ENCODE measurements around the gene PLEKHG4.
A peak's percentile ranks its signal among the peaks of the same experiment; 100 is the strongest.

Gene PLEKHG4, protein sequence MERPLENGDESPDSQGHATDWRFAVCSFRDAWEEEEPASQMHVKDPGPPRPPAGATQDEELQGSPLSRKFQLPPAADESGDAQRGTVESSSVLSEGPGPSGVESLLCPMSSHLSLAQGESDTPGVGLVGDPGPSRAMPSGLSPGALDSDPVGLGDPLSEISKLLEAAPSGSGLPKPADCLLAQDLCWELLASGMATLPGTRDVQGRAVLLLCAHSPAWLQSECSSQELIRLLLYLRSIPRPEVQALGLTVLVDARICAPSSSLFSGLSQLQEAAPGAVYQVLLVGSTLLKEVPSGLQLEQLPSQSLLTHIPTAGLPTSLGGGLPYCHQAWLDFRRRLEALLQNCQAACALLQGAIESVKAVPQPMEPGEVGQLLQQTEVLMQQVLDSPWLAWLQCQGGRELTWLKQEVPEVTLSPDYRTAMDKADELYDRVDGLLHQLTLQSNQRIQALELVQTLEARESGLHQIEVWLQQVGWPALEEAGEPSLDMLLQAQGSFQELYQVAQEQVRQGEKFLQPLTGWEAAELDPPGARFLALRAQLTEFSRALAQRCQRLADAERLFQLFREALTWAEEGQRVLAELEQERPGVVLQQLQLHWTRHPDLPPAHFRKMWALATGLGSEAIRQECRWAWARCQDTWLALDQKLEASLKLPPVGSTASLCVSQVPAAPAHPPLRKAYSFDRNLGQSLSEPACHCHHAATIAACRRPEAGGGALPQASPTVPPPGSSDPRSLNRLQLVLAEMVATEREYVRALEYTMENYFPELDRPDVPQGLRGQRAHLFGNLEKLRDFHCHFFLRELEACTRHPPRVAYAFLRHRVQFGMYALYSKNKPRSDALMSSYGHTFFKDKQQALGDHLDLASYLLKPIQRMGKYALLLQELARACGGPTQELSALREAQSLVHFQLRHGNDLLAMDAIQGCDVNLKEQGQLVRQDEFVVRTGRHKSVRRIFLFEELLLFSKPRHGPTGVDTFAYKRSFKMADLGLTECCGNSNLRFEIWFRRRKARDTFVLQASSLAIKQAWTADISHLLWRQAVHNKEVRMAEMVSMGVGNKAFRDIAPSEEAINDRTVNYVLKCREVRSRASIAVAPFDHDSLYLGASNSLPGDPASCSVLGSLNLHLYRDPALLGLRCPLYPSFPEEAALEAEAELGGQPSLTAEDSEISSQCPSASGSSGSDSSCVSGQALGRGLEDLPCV

DNA sequence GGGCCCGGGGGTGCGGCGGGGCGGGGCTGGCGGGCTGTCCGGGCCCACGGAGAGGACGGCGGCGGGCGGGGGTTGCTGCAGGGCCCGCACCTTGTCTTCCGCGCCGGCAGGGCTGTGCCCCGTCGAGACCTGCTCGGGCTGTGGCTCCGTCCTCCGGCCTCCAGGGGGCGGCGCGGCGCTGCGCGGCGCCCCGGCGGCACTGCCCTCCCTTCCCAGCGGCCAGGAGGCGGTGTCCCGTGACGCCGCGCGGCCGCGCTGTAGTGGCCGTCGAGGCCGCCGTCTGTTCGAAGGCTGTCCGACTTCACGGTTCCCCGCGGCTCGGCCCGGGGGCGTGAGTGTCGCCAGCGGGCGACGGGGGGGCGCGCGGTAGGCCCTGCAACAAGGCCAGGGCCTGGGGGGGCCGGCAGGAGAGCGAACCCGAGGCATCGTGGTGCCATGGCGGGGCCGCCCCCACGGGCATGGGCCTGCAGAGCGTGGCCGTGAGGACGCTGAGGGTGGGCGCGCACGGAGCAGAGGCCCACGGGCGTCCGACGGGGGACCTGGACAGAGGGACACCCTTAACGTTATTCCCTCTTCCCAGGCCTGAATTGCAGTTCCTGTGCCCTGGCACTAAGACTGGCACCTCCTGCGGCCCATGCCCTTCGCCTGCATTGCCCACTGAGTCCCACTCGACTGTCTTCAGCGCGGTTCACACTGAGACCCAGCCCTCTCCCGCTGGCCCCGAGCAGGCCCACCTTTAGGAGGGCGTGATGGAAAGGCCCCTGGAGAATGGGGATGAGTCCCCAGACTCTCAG lies at the start of gene PLEKHG4:
PLEKHG4 (plus strand) TSS at position 237 of the 794 bp plus-strand sequence; CDS start at position 750, 513 bp downstream.
- peak in 21 of 58 donors; percentile 6 to 41 (median 17) for DNase-seq

DNA sequence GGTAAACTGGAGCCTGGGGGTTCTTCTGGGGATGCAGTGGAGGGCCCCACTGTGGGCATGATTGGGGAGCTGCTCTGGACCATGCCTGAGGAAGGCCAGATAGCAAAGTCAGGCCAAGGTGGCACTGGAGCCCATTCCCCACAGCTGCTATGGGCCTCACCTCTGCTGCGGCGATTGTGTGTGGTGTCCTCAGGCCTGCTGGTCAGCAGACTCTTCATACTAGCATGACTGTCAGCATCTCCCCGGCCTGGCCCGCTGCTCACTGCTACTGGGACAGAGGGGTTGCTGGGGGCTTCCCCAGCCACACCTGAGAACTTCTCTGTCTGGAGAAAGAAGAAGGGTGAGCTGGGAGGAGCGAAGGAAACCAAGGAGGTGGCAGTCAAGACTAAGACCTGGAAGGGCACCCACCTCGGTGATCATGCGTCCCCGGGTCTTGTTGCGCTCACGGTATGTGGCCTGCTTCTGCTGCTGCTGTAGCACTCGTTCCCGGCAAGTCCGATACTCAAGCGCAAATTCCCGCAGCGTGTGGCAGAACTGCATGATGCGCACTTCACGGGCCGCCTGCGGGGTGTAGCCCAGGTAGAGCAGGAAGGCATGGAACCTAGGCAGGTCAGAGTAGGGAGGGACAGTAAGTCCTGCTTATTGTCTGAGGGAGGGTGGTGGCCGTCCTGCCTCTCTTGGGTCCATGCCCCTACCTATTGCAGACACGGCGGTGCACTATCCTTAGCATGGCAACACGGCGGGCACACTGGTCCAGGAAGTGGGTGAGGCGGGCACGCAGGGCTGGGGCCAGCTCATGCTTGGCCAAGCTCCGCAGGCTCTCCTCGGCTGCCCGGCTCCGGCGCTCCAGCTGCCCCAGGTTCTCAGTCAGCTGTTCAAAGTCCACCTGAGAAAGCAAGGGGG lies 49.2 kb upstream of the PLEKHG4 start:
- no peak for DNase-seq

GRCh38 chr16:67230809-67231660 lies 48.3 kb upstream of the PLEKHG4 start:
- DNase-seq: no peak

DNA sequence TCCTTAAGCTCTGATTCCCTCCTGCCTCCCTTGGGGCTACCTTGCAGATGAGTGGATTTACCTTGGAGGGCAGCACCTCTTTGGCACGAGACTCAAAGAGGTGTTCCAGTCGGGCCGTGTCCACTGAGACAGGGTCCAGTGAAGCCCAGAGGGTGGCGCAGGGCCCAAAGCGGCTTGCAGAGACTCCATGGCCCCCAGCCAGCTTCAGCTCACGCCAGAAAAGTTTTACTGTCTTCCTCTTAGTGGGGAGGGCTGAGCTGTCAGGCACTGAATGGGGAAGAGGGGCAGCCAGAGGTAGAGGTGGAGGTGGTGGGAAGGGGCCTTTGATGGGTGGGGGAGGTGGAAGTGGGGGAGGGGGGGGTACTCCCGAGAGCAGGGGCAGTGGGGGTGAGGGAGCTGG lies 45.7 kb upstream of the PLEKHG4 start:
- DNase-seq: no peak

DNA sequence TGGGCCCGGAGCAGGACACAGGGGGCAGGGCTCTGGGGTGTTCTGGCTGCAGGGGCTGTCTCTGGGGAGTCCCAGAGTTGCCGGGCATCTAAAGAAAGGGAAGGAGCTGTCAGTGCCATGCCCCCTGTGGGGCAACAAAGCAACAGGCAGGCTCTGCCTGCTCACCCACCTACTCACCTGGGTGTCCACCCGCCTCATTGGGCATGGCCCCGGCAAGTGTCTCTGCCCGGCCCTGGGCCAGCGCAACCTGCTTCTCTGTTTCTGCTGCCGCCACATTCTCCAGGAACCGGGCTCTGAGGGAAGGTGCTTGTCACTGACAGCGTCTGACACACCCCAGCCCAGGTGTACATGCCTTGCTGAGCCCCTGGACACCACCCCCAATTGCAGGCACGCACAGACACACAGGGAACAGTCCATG lies 45.1 kb upstream of the PLEKHG4 start:
- DNase-seq: no peak

DNA sequence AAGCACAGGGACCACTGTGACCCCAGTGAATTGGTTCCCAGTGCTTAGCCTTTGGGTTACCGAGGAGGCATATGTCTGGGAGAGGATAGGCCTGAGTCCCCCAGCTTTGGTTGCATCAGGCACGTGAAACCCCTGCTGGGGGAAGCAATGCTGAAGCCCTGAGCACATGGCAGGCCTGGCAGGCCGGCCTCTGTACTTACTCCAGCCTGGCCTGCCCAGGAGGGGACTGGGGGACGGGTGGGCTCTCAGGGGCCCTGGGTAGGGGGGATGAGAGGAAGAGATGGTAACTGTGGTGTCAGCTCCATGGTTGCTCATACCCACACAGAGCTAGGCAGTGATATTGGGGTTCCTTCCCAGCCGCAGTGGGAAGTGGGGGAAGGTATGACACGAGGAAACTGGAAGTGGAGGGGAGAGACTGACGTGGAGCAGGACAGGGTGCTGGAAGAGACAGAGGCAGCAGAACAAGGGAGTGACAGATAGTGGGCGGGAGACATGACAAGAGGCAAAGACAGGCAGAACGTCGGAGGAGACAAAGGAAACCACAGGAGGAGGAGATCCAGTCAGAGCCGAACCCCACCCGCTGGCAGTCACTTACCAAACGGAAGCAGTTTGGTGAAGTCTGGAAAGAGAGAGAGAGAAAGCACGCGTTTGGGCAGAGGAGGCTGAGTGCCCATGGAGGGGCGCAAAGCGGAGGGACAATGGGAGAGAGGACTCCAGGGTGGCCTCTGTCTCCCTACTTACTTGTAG lies 43.3 kb upstream of the PLEKHG4 start:
- DNase-seq: peak in 1 of 58 donors; percentile 80

DNA sequence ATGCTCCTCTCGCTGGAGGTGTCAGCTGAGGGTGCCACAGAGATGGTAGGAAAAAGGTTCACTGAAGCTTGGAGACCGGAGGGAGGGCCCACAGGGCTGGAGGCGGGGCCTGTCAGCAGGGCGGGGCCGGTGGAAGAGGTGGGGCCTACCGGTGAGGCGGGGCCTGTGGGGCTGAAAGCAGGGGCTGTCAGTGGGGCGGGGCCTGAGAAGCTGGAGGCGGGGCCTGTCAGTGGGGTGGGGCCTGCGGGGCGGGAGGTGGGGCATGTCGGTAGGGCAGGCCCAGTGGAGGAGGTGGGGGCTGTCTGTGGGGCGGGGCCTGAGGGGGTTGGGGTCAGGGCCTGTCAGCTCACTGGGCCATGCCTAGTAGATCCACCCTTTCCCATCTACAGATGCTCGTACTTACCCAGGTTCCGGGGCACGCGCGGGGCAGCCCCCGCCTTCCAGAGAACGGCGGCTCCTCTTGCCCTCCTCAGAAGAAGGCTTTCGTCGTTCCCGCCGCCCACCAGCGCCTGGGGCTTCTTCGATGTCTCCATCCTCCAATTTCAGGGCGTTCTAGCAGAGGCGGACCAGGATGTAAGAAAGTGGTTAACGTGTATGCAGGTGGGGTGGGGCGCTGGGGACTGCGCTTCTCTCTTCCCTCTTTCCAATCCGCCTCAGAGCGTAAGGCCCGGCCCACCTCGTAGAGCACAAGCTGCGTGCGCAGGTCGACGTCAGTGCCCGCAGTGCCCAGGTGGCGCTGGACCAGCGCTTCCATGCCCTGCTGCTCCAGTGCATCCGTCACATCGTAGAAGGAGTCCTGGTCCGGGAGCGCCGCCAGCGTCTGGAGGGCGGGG lies 42.6 kb upstream of the PLEKHG4 start:
- peak in 8 of 58 donors; percentile 21 to 82 (median 34) for DNase-seq

- no peak for DNase-seq
Measured at GRCh38 chr16:67237396-67238277, 41.7 kb upstream of the PLEKHG4 start.

- DNase-seq: no peak
Measured at GRCh38 chr16:67238278-67238575, 41.1 kb upstream of the PLEKHG4 start.

- DNase-seq: no peak
Measured at GRCh38 chr16:67238806-67239470, 40.4 kb upstream of the PLEKHG4 start.

DNA sequence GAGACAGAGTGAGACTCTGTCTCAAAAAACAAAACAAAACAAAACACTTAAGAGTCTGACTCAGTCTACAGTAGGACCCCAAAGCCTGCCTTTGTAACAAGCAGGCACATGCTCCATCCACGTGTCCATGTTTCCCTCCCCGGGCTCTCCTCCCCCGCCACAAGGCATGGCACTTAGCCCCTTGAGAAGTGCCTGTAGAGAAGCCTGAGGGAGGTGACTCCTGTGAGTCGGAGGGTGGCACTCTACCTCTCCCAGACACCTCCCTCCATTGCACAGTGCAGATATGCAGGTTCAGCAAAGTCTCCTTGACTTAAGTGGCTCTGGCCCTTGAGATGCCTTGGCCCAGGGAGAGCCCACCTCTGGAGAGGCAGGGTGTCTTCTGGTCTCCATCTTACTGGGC lies 38.8 kb upstream of the PLEKHG4 start:
- DNase-seq: no peak

DNA sequence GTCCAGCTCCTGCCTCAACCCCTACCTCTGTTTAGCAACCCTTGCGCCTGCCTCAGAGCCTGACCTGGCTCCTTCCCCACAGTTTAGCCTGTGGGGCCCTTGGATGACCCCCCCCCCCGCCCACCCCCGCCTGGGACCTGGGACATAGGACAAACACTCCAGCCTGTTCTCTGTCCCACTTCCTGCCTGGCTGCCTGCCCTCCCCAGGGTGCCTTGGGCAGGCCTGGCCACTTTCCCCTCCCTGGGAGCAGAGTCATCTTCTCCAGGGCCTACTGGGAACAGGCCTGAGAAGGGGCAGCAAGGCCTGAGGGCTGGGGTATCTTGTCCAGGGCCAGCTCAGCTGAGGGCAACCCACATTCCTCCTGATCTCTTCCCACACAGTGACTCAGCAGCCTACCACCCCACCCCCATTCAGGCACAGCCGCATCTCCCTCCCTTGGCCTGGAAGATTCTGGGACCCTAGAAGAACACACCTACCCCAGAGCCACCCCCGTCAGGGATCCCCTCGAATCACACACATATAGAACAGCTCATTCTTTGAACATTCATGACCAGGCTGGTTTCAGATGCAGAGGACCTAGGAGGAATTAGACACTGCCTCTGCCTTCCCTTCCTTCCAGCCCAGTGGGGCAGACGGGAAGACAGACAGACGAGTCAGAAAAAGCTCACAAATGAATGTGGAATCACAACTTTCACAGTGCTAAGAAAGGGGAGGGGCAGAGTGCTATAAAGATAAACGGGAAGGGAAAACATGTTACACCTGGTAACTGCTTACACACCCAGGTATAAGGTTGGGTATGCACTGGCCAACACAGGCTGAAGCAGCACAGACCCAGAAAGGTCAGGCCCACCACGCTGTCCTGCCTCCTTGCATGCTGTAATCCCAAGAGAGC lies 38.1 kb upstream of the PLEKHG4 start:
- DNase-seq: peak in 4 of 58 donors; percentile 12 to 21 (median 16)

DNA sequence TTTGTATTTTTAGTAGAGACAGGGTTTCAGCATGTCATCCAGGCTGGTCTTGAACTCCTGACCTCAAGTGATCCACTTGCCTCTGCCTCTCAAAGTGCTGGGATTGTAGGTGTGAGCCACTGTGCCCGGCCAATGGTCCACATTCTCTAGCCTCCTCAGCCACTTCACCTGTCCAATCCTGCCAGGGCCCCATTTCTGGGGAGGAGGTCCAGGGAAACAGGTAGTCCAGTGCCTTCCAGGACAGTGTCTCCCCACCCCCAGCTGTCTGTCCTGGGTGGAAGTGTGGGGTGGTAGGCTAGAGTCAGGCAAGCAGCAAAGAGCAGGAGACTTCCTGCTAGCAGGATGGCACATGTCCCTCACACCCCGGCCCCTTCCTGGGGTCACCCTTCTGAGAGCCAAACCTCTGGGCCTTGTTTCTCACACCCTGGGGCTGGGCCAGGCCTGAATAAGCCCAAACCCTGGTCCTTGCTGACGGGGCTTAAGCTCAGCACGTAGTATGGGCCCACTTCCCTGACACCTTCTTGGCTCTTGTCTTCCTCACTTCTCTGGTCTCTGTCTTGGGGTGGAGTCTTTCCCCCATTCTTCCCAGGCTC lies 37.1 kb upstream of the PLEKHG4 start:
- no peak for DNase-seq

- DNase-seq: no peak
Measured at GRCh38 chr16:67243481-67243880, 35.9 kb upstream of the PLEKHG4 start.
